B cell (primary cell): ENCODE measurements around the gene MLLT10. TPM values are rescaled to one million over a fixed set of nuclear protein-coding genes. Genes with fewer than 3 reads are reported as not detected.

Source experiments
- ATAC-seq: fragments of 200-7000 bp; cut with Tn5 transposase; one replicate; pipeline ENCODE4 v1.10.0; 2021; ENCODE audit warnings: low read depth, mild to moderate bottlenecking, moderate number of reproducible peaks, moderate library complexity
- CTCF ChIA-PET: fragments of 350-600 bp; sonication (Branson Sonifier 250); formaldehyde crosslinking; loops from one replicate; lab custom pipeline; 2021; ENCODE audit warnings: antibody characterized with exemption, inconsistent platforms; lab: Charles Lee
- POLR2A ChIA-PET: fragments of 350-600 bp; sonication (Branson Sonifier 250); formaldehyde crosslinking; loops from one replicate; lab custom pipeline; 2021; ENCODE audit warnings: antibody characterized with exemption; lab: Charles Lee
- DNase-seq: peaks from one replicate; pipeline ENCODE4 v3.0.0; 2013
- H2AFZ ChIP-seq: 2 replicates; pipeline ENCODE4 v1.6.1; 2012; ENCODE audit warnings: mild to moderate bottlenecking, low read depth, low read length; ENCODE audit not compliant: insufficient read depth, poor library complexity, severe bottlenecking
- H3K27ac ChIP-seq, 2 donors: 1 replicate in 1 of 2; 2 replicates in 1 of 2; pipeline ENCODE4 v1.5.1; 2012 to 2013; ENCODE audit warnings: low read length in 2 of 2, mild to moderate bottlenecking in 2 of 2, moderate library complexity in 1 of 2
- H3K27me3 ChIP-seq, 4 experiments: fragments of 200-600 bp in 1 of 4; sonication (generic) in 1 of 4; replicated peaks in 1 of 4; 1 replicate in 2 of 4; 2 replicates in 2 of 4; pipeline versions ENCODE4 v1.6.1 to v1.7.0; 2013 to 2016; ENCODE audit warnings: low read length in 3 of 4, mild to moderate bottlenecking in 2 of 4, mixed read lengths in 1 of 4, moderate library complexity in 1 of 4; ENCODE audit not compliant: insufficient read depth in 4 of 4, control insufficient read depth in 3 of 4; ENCODE audit errors: control extremely low read depth in 1 of 4
- H3K36me3 ChIP-seq, 2 experiments: replicated peaks in 1 of 2; 1 replicate in 1 of 2; 2 replicates in 1 of 2; pipeline versions ENCODE4 v1.6.1 to v1.7.1; 2013; ENCODE audit warnings: low read length in 1 of 2; ENCODE audit not compliant: insufficient read depth in 2 of 2, control insufficient read depth in 1 of 2; ENCODE audit errors: control extremely low read depth in 1 of 2, extremely low read depth in 1 of 2
- H3K4me1 ChIP-seq, 2 donors: fragments of 200-600 bp in 1 of 2; sonication (generic) in 1 of 2; 1 replicate in 1 of 2; 2 replicates in 1 of 2; pipeline versions ENCODE4 v1.5.1 to v1.6.1; 2013 to 2017; ENCODE audit warnings: low read length in 2 of 2; ENCODE audit not compliant: control insufficient read depth in 2 of 2, insufficient read depth in 2 of 2
- H3K4me2 ChIP-seq: replicated peaks from 2 replicates; pipeline ENCODE3; 2012; ENCODE audit warnings: mild to moderate bottlenecking, low read depth, low read length; ENCODE audit not compliant: poor library complexity, severe bottlenecking
- H3K4me3 ChIP-seq, 5 experiments: fragments of 200-600 bp in 1 of 5; sonication (generic) in 1 of 5; 1 replicate in 3 of 5; 2 replicates in 2 of 5; pipeline versions ENCODE4 v1.5.1 to v1.7.0; 2011 to 2016; ENCODE audit warnings: low read length in 4 of 5, mild to moderate bottlenecking in 4 of 5, low read depth in 2 of 5, control low read depth in 1 of 5, moderate library complexity in 1 of 5; ENCODE audit not compliant: insufficient read depth in 1 of 5; ENCODE audit errors: control extremely low read depth in 1 of 5, extremely low read depth in 1 of 5
- H3K79me2 ChIP-seq: fragments of 200-600 bp; sonication (generic); one replicate; pipeline ENCODE4 v1.6.0; 2016; ENCODE audit warnings: low read length; ENCODE audit not compliant: control insufficient read depth, insufficient read depth
- H3K9ac ChIP-seq: fragments of 200-600 bp; sonication (generic); 2 replicates; pipeline ENCODE4 v1.6.1; 2017; ENCODE audit warnings: mild to moderate bottlenecking, low read length, moderate library complexity
- H3K9me3 ChIP-seq, 3 donors: one replicate each; pipeline versions ENCODE4 v1.6.1 to v1.7.1; 2013; ENCODE audit warnings: low read length in 2 of 3; ENCODE audit not compliant: control insufficient read depth in 2 of 3, insufficient read depth in 1 of 3; ENCODE audit errors: control extremely low read depth in 1 of 3
- H4K20me1 ChIP-seq: 2 replicates; pipeline ENCODE4 v1.6.0; 2012; ENCODE audit warnings: mild to moderate bottlenecking, low read length; ENCODE audit not compliant: insufficient read depth, control insufficient read depth, poor library complexity, severe bottlenecking
- H3K27ac Mint-ChIP-seq: one replicate; pipeline ENCODE4 v1.8.0; 2021; ENCODE audit warnings: mixed read lengths
- H3K27me3 Mint-ChIP-seq: one replicate; pipeline ENCODE4 v1.8.0; 2021; ENCODE audit warnings: mixed read lengths
- H3K4me1 Mint-ChIP-seq: one replicate; pipeline ENCODE4 v1.8.0; 2021; ENCODE audit warnings: mixed read lengths
- H3K4me3 Mint-ChIP-seq: one replicate; pipeline ENCODE4 v1.8.0; 2021; ENCODE audit warnings: mixed read lengths
- H3K9me3 Mint-ChIP-seq: one replicate; pipeline ENCODE4 v1.8.0; 2022; ENCODE audit warnings: mixed read lengths; ENCODE audit not compliant: insufficient read depth
- CTCF ChIP-seq: fragments of 200-600 bp; IDR thresholded peaks from one replicate; pipeline ENCODE4 v1.8.0; 2022; ENCODE audit warnings: antibody characterized with exemption, mild to moderate bottlenecking
- EZH2 ChIP-seq: IDR thresholded peaks from 2 replicates; pipeline ENCODE4 v1.6.1; 2012; ENCODE audit warnings: borderline replicate concordance, low read depth, mild to moderate bottlenecking, moderate library complexity, low read length; ENCODE audit not compliant: insufficient read depth, poor library complexity, severe bottlenecking
- WGBS: methylation state at CpG from one replicate; pipeline ENCODE4 v1.1.5; 2013; ENCODE audit warnings: missing lambda C conversion rate; ENCODE audit not compliant: insufficient coverage; 5-methylcytosine and 5-hydroxymethylcytosine counted together
- intact Hi-C: fragments of 100-400 bp; cut with micrococcal nuclease; formaldehyde crosslinking; loops from one replicate; pipeline ENCODE4 v1.10.0; 2022
- polyA plus RNA-seq: library from polyadenylated mRNA; depleted of rRNA; stranded (reverse); fragments of >200 nt; gene quantifications from 2 replicates; pipeline ENCODE4 v1.2.3, GENCODE V29; 2012
- total RNA-seq, 2 donors: library from RNA; stranded (reverse); fragments of 120-200 nt in 1 of 2; gene quantifications; 1 replicate in 1 of 2; 2 replicates in 1 of 2; pipeline versions ENCODE4 v1.2.3 to v1.2.4, GENCODE V29; 2013 to 2022

MLLT10 gene
- total and polyA plus RNA-seq, 2 donors (not counting 1 experiment from before 2014, with no cell fraction given), result 21.7 to 70.5 TPM

DNA sequence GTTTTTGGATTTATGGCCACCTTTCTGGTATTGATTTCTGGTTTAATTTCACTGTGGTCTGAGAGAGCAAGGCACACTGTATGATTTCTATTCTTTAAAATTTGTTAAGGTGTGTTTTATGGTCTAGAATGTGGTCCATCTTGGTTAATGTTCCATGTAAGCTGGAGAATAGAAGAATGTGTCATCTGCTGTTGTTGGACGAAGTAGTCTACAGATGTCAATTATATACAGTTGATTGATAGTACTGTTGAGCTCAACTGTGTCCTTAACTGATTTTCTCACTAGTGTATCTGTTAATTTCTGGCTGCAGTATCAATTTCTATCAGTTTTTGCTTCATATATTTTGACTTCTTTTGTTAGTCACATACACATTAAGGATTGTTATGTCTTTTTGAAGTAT, 127.1 kb downstream of the MLLT10 start:
- 80% methylated on average over 1 of the region's 1 CpG for WGBS
- Histone ChIP-seq H3K27me3 (no peaks in the 10 kb centered on the region), H2AFZ (no peak overlapping the region), H3K4me1 (peaks cover 0 to 3% of the 10 kb centered on the region in 2 donors), H3K9ac (no peak overlapping the region), H3K27ac (no peak overlapping the region), H3K79me2 (peaks cover 25% of the 10 kb centered on the region), H4K20me1 (no peaks in the 10 kb centered on the region), H3K36me3 (peaks cover 0 to 2% of the 10 kb centered on the region in 2 experiments), H3K4me2 (no peak overlapping the region), H3K4me3 (no peak overlapping the region), H3K9me3 (no peaks in the 10 kb centered on the region)
- DNase-seq (no peak), ATAC-seq (no peak)
- H3K9me3 Mint-ChIP-seq, result no peaks in the 10 kb centered on the region
- intact Hi-C loops, result no loop called here
- POLR2A ChIA-PET, result no interaction called here
- CTCF ChIA-PET, result interaction anchor here (1.0 kb wide), 1 partner anchor 13 kb away, joined by 3 read pairs; no protein-coding TSS in a partner anchor
- no peak overlapping the region for H3K4me3 Mint-ChIP-seq
- H3K27me3 Mint-ChIP-seq, result no peaks in the 10 kb centered on the region
- peaks cover 15% of the 10 kb centered on the region for H3K4me1 Mint-ChIP-seq
- TF ChIP-seq CTCF (no peak), EZH2 (no peak)
- H3K27ac Mint-ChIP-seq, result no peak overlapping the region

DNA sequence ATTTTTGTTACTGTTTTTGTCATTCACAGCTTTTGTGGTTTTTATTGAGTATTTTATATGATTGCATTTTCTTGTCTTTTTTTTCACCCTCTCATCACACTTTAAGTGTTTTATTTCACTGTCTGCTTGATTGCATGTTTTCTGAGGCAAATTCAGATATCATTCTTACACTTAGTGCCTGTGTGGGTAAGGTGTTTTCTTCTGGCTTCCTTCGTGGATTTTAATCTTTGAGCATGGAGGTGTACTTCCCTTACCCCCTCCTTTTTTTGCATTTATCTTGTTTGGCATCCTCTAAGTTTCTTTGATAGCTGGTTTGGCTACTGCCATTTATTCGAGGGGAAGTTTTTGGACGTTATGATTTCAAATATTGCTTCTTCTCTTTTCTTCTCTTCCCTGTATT, 127.9 kb downstream of the MLLT10 start:
- peaks cover 25% of the 10 kb centered on the region for H3K79me2 ChIP-seq
- no peaks in the 10 kb centered on the region for H3K9me3 ChIP-seq
- TF ChIP-seq EZH2, result no peak
- no peak for TF ChIP-seq CTCF
- no peak overlapping the region for H3K4me2 ChIP-seq
- ChIA-PET CTCF (interaction anchor here (1.0 kb wide), 1 partner anchor 12 kb away, joined by 3 read pairs; no protein-coding TSS in a partner anchor), POLR2A (no interaction called here)
- no peak overlapping the region for H2AFZ ChIP-seq
- Mint-ChIP-seq H3K27ac (no peak overlapping the region), H3K9me3 (no peaks in the 10 kb centered on the region), H3K27me3 (no peaks in the 10 kb centered on the region), H3K4me3 (no peak overlapping the region), H3K4me1 (peaks cover 15% of the 10 kb centered on the region)
- no peak overlapping the region for H3K4me3 ChIP-seq
- H3K36me3 ChIP-seq, result no peaks in the 10 kb centered on the region
- H3K9ac ChIP-seq, result no peak overlapping the region
- no peaks in the 10 kb centered on the region for H3K27me3 ChIP-seq
- no peak overlapping the region for H3K27ac ChIP-seq
- DNase-seq (no peak), ATAC-seq (no peak)
- no CpG with 5 or more reads among the region's 3 CpGs for WGBS
- H4K20me1 ChIP-seq, result no peaks in the 10 kb centered on the region
- H3K4me1 ChIP-seq, result peaks cover 0 to 3% of the 10 kb centered on the region in 2 donors
- intact Hi-C loops, result no loop called here
